ENCODE measurements around the gene BBS7. TPM values are rescaled to one million over a fixed set of nuclear protein-coding genes. Genes with fewer than 3 reads are reported as not detected.

Gene BBS7
- total and polyA plus RNA-seq, 7 experiments from 2014 or later: 3.7 to 13.1 (median 8.1) TPM

GRCh38 chr4:121822796-121823504 lies 47.3 kb downstream of the BBS7 start:
- Mint-ChIP-seq H3K36me3 (peaks cover 0 to 23% (median 0%) of the 10 kb centered on the region in 5 donors), H3K27me3 (peaks cover 0 to 3% (median 0%) of the 10 kb centered on the region in 5 donors), H3K4me3 (peak overlapping the region; percentile 85 to 100 (median 92)), H3K4me1 (peaks cover 4 to 51% (median 12%) of the 10 kb centered on the region in 7 donors), H3K27ac (peak overlapping the region in 6 of 9 donors; percentile 1 to 97 (median 64)), H3K9me3 (no peaks in the 10 kb centered on the region)
- intact Hi-C loops (cut with micrococcal nuclease): loop anchor here (1.0 to 5.0 kb wide), 9 partner anchors 22 to 1100 kb away; partner anchors contain the start of genes ANXA5 (in 2 of the 2), BBS12 (in 1 of the 2), BBS7 (in 1 of the 2) and BLTP1 (in 1 of the 2)
- CTCF ChIA-PET: no interaction called here
- no peak for ATAC-seq
- H3K9me3 ChIP-seq (ENCODE audit: control insufficient read depth in 2 of 3, low read length in 3 of 3): no peaks in the 10 kb centered on the region
- peak overlapping the region; percentile 7 for H3K27ac ChIP-seq (ENCODE audit: low read depth, low read length)
- peak in 4 of 9 donors; percentile 14 to 30 (median 22) for DNase-seq
- H3K27me3 ChIP-seq (ENCODE audit: control insufficient read depth in 2 of 2, insufficient read depth in 2 of 2, low read length in 2 of 2): no peaks in the 10 kb centered on the region
- H3K4me3 ChIP-seq (ENCODE audit: low read length): peak overlapping the region; percentile 85
- H3K36me3 ChIP-seq (ENCODE audit: control insufficient read depth in 2 of 3, insufficient read depth in 3 of 3, low read length in 3 of 3): no peaks in the 10 kb centered on the region
- peaks cover 0 to 9% of the 10 kb centered on the region in 2 donors for H3K4me1 ChIP-seq (ENCODE audit: control insufficient read depth in 2 of 2, insufficient read depth in 2 of 2, low read length in 2 of 2)
- POLR2A ChIA-PET: interaction anchor here (4.6 kb wide), 1 partner anchor 22 kb away, joined by 41 read pairs; the partner anchor contains the start of gene EXOSC9

- ATAC-seq (no peak), DNase-seq (no peak)
- Mint-ChIP-seq H3K4me3 (peak overlapping the region in 8 of 10 donors; percentile 85 to 100 (median 94)), H3K27me3 (peaks cover 0 to 3% (median 0%) of the 10 kb centered on the region in 5 donors), H3K4me1 (peaks cover 4 to 57% (median 12%) of the 10 kb centered on the region in 7 donors), H3K27ac (peak overlapping the region in 1 of 9 donors; percentile 96), H3K9me3 (no peaks in the 10 kb centered on the region), H3K36me3 (peaks cover 0 to 25% (median 0%) of the 10 kb centered on the region in 5 donors)
- Histone ChIP-seq H3K36me3 (ENCODE audit: control insufficient read depth in 2 of 3, insufficient read depth in 3 of 3, low read length in 3 of 3) (peaks cover 0 to 2% (median 0%) of the 10 kb centered on the region in 3 experiments), H3K27ac (ENCODE audit: low read depth, low read length) (no peak overlapping the region), H3K27me3 (ENCODE audit: control insufficient read depth in 2 of 2, insufficient read depth in 2 of 2, low read length in 2 of 2) (no peaks in the 10 kb centered on the region), H3K4me1 (ENCODE audit: control insufficient read depth in 2 of 2, insufficient read depth in 2 of 2, low read length in 2 of 2) (peaks cover 0 to 9% of the 10 kb centered on the region in 2 donors), H3K4me3 (ENCODE audit: low read length) (no peak overlapping the region), H3K9me3 (ENCODE audit: control insufficient read depth in 2 of 3, low read length in 3 of 3) (no peaks in the 10 kb centered on the region)
- intact Hi-C loops (cut with micrococcal nuclease): loop anchor here (2.0 to 5.0 kb wide), 5 partner anchors 125 to 757 kb away; partner anchors contain the start of genes ANXA5 (in 2 of the 2) and BLTP1 (in 1 of the 2)
- POLR2A ChIA-PET: interaction anchor here (4.6 kb wide), 1 partner anchor 21 kb away, joined by 41 read pairs; the partner anchor contains the start of gene EXOSC9
- CTCF ChIA-PET: no interaction called here
Measured at GRCh38 chr4:121822047-121822446, 48.2 kb downstream of the BBS7 start.

- Mint-ChIP-seq H3K27me3 (peaks cover 0 to 3% (median 0%) of the 10 kb centered on the region in 5 donors), H3K9me3 (no peaks in the 10 kb centered on the region), H3K4me3 (peak overlapping the region in 1 of 10 donors; percentile 44), H3K4me1 (peaks cover 4 to 69% (median 12%) of the 10 kb centered on the region in 7 donors), H3K36me3 (peaks cover 0 to 27% (median 5%) of the 10 kb centered on the region in 5 donors), H3K27ac (peak overlapping the region in 4 of 9 donors; percentile 3 to 61 (median 44))
- POLR2A ChIA-PET: interaction anchor here (1.1 kb wide), 1 partner anchor 12 kb away, joined by 3 read pairs; no protein-coding TSS in a partner anchor
- DNase-seq (no peak), ATAC-seq (no peak)
- H3K27me3 ChIP-seq (ENCODE audit: control insufficient read depth in 2 of 2, insufficient read depth in 2 of 2, low read length in 2 of 2): no peaks in the 10 kb centered on the region
- no peak overlapping the region for H3K4me3 ChIP-seq (ENCODE audit: low read length)
- H3K36me3 ChIP-seq (ENCODE audit: control insufficient read depth in 2 of 3, insufficient read depth in 3 of 3, low read length in 3 of 3): peaks cover 0 to 27% (median 15%) of the 10 kb centered on the region in 3 experiments
- no peak overlapping the region for H3K27ac ChIP-seq (ENCODE audit: low read depth, low read length)
- intact Hi-C loops (cut with micrococcal nuclease): no loop called here
- CTCF ChIA-PET: no interaction called here
- H3K9me3 ChIP-seq (ENCODE audit: control insufficient read depth in 2 of 3, low read length in 3 of 3): no peaks in the 10 kb centered on the region
- H3K4me1 ChIP-seq (ENCODE audit: control insufficient read depth in 2 of 2, insufficient read depth in 2 of 2, low read length in 2 of 2): peaks cover 0 to 9% of the 10 kb centered on the region in 2 donors
Measured at GRCh38 chr4:121819216-121819965, 50.9 kb downstream of the BBS7 start.

GRCh38 chr4:121818215-121818614 lies 52.1 kb downstream of the BBS7 start:
- POLR2A ChIA-PET: no interaction called here
- Histone ChIP-seq H3K27ac (ENCODE audit: low read depth, low read length) (no peak overlapping the region), H3K9me3 (ENCODE audit: control insufficient read depth in 2 of 3, low read length in 3 of 3) (no peaks in the 10 kb centered on the region), H3K27me3 (ENCODE audit: control insufficient read depth in 2 of 2, insufficient read depth in 2 of 2, low read length in 2 of 2) (no peaks in the 10 kb centered on the region), H3K36me3 (ENCODE audit: control insufficient read depth in 2 of 3, insufficient read depth in 3 of 3, low read length in 3 of 3) (peaks cover 5 to 34% (median 15%) of the 10 kb centered on the region in 3 experiments), H3K4me1 (ENCODE audit: control insufficient read depth in 2 of 2, insufficient read depth in 2 of 2, low read length in 2 of 2) (peaks cover 0 to 6% of the 10 kb centered on the region in 2 donors), H3K4me3 (ENCODE audit: low read length) (no peak overlapping the region)
- peak overlapping the region in 3 of 9 donors; percentile 41 to 65 (median 48) for H3K27ac Mint-ChIP-seq
- intact Hi-C loops (cut with micrococcal nuclease): no loop called here
- H3K27me3 Mint-ChIP-seq: no peaks in the 10 kb centered on the region
- ATAC-seq (no peak), DNase-seq (no peak)
- H3K4me3 Mint-ChIP-seq: no peak overlapping the region
- peaks cover 0 to 67% (median 10%) of the 10 kb centered on the region in 7 donors for H3K4me1 Mint-ChIP-seq
- H3K36me3 Mint-ChIP-seq: peaks cover 0 to 31% (median 5%) of the 10 kb centered on the region in 5 donors
- CTCF ChIA-PET: no interaction called here
- no peaks in the 10 kb centered on the region for H3K9me3 Mint-ChIP-seq

- H3K4me1 Mint-ChIP-seq: peaks cover 0 to 67% (median 6%) of the 10 kb centered on the region in 7 donors
- no peak overlapping the region for H3K4me3 Mint-ChIP-seq
- Histone ChIP-seq H3K9me3 (ENCODE audit: control insufficient read depth in 2 of 3, low read length in 3 of 3) (no peaks in the 10 kb centered on the region), H3K27ac (ENCODE audit: low read depth, low read length) (no peak overlapping the region), H3K27me3 (ENCODE audit: control insufficient read depth in 2 of 2, insufficient read depth in 2 of 2, low read length in 2 of 2) (no peaks in the 10 kb centered on the region), H3K36me3 (ENCODE audit: control insufficient read depth in 2 of 3, insufficient read depth in 3 of 3, low read length in 3 of 3) (peaks cover 10 to 39% (median 15%) of the 10 kb centered on the region in 3 experiments), H3K4me3 (ENCODE audit: low read length) (no peak overlapping the region), H3K4me1 (ENCODE audit: control insufficient read depth in 2 of 2, insufficient read depth in 2 of 2, low read length in 2 of 2) (peaks cover 0 to 6% of the 10 kb centered on the region in 2 donors)
- intact Hi-C loops (cut with micrococcal nuclease): no loop called here
- DNase-seq (no peak), ATAC-seq (no peak)
- ChIA-PET POLR2A (no interaction called here), CTCF (no interaction called here)
- peak overlapping the region in 5 of 9 donors; percentile 25 to 60 (median 41) for H3K27ac Mint-ChIP-seq
- peaks cover 0 to 33% (median 5%) of the 10 kb centered on the region in 5 donors for H3K36me3 Mint-ChIP-seq
- no peaks in the 10 kb centered on the region for H3K27me3 Mint-ChIP-seq
- no peaks in the 10 kb centered on the region for H3K9me3 Mint-ChIP-seq
Measured at GRCh38 chr4:121817701-121818100, 52.6 kb downstream of the BBS7 start.

- H3K4me3 ChIP-seq (ENCODE audit: low read length): no peak overlapping the region
- H3K27me3 ChIP-seq (ENCODE audit: control insufficient read depth in 2 of 2, insufficient read depth in 2 of 2, low read length in 2 of 2): no peaks in the 10 kb centered on the region
- H3K27ac Mint-ChIP-seq: no peak overlapping the region
- DNase-seq (no peak), ATAC-seq (no peak)
- H3K27ac ChIP-seq (ENCODE audit: low read depth, low read length): no peak overlapping the region
- H3K9me3 Mint-ChIP-seq: no peaks in the 10 kb centered on the region
- H3K4me1 Mint-ChIP-seq: peaks cover 0 to 61% (median 0%) of the 10 kb centered on the region in 7 donors
- no peaks in the 10 kb centered on the region for H3K9me3 ChIP-seq (ENCODE audit: control insufficient read depth in 2 of 3, low read length in 3 of 3)
- no peaks in the 10 kb centered on the region for H3K4me1 ChIP-seq (ENCODE audit: control insufficient read depth in 2 of 2, insufficient read depth in 2 of 2, low read length in 2 of 2)
- H3K27me3 Mint-ChIP-seq: no peaks in the 10 kb centered on the region
- CTCF ChIA-PET: no interaction called here
- H3K36me3 Mint-ChIP-seq: peaks cover 0 to 29% (median 6%) of the 10 kb centered on the region in 5 donors
- peaks cover 12 to 44% (median 15%) of the 10 kb centered on the region in 3 experiments for H3K36me3 ChIP-seq (ENCODE audit: control insufficient read depth in 2 of 3, insufficient read depth in 3 of 3, low read length in 3 of 3)
- POLR2A ChIA-PET: interaction anchor here (1.7 to 1.8 kb wide), 2 partner anchors 16 to 17 kb away, joined by 5 to 7 read pairs; partner anchors contain the start of gene EXOSC9
- intact Hi-C loops (cut with micrococcal nuclease): no loop called here
- no peak overlapping the region for H3K4me3 Mint-ChIP-seq
Measured at GRCh38 chr4:121817006-121817405, 53.3 kb downstream of the BBS7 start.
